Tongue (tissue), 2 donors: Measurements from ENCODE around the gene MUC15. TPM values are rescaled to one million over a fixed set of nuclear protein-coding genes. Genes with fewer than 3 reads are reported as not detected.

Experiments
- DNase-seq: peaks from one replicate; pipeline ENCODE4 v3.0.0-alpha.2; 2015
- total RNA-seq: library from RNA; depleted of rRNA; stranded (reverse); fragments of >200 nt; gene quantifications from one replicate; pipeline ENCODE4 v1.2.3, GENCODE V29; 2014

The MUC15 gene
- total RNA-seq, 1 donor from 2014 or later, result 3.2 TPM

DNA sequence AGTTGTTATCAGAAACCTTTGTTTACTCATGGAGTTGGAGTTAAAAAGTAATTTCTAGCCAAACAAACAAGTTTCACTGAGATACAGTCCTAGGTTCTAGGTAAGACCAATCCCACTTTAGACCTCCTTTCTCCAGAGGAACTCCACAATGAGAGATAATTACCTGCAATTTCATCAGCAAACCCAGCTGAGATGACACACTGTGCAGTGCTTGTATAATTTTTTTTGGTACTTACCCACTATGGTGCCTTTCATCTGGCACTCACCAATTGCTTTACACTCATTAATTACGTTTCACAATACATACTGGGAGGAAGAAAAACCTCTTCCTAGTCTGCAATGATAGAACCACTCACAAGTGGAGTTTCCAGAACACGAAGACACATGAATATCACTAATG, 1.8 kb upstream of the MUC15 start:
- DNase-seq, result no peak

GRCh38 chr11:26572770-26573402, 823 bp upstream of the MUC15 start:
- peak; percentile 20 for DNase-seq

DNA sequence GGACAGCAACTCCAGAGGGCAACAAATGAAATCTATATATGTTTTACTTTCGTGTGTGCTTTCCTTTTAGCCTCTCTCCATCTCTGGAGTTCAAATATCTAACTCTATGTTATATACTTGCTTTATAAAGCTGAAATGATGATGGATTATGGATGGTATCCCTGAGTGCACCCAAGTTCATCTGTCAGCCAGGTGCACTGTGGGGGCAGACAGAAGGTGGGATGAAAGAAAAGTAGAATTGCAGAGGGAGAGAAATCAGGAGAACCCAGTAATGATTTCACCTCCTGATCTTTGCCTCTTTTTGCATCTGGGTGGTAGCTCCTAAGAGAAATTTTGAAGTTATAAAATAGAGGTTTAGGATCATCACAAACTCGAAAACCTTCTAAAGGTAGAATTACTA, 2.4 kb downstream of the MUC15 start:
- DNase-seq, result no peak

DNA sequence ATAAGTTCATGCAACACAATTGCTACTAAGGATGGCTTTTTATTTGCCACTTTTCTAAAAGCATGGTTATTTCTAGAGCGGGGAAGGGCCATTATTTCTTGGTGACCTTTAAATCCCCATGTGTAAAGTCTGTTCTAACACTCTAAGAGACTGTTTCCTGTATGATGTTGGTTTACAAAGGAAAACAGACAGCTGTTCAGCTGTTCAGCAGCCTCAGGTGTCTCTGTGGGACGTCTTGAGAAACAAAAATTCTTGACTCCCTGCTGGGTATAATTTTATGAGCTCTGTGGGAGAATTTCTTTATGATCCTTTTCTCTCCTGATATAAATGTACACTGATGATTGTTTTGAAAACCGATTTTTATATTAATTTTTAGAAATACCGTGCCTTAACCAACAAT, 13.9 kb downstream of the MUC15 start:
- no peak for DNase-seq

DNA sequence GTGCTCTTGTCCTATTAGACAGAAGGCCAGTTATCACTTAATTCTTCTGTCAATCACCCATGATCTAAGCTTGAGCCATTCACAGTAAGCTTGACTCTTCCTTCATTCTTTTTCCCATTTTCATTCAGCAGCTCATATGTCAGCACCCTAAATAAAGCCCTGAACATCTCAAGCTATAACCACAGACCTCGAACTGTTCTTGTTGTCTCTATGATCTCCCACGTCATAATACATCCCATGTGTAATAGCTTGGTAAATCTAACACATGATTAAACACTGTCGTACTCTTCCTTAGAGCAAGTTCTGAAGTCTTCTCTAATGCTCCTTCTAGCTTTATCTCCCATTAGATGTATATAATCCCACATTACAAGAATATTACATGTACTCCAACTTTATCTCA, 14.4 kb downstream of the MUC15 start:
- no peak for DNase-seq

GRCh38 chr11:26556582-26556981, 15.5 kb downstream of the MUC15 start:
- no peak for DNase-seq

GRCh38 chr11:26554455-26554854, 17.6 kb downstream of the MUC15 start:
- no peak for DNase-seq

DNA sequence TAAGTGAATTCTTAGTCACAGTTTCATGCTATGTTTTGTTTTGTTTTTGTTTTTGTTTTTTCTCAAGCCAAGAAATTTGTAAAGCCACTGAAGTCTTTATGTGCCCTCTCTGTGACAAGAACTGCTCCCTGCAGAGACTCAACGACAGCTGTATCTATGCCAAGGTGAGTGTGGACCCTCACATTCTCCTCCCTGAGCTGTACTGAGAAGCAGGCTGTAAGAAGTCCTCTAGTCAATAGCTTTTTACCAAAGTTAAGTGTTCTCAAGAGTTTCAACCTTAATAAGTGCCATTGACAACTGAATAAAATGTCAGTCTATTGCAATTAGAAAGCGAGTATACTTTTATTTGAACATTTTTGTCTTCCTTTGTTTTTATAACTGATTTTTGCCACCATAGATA, 18.9 kb downstream of the MUC15 start:
- no peak for DNase-seq

DNA sequence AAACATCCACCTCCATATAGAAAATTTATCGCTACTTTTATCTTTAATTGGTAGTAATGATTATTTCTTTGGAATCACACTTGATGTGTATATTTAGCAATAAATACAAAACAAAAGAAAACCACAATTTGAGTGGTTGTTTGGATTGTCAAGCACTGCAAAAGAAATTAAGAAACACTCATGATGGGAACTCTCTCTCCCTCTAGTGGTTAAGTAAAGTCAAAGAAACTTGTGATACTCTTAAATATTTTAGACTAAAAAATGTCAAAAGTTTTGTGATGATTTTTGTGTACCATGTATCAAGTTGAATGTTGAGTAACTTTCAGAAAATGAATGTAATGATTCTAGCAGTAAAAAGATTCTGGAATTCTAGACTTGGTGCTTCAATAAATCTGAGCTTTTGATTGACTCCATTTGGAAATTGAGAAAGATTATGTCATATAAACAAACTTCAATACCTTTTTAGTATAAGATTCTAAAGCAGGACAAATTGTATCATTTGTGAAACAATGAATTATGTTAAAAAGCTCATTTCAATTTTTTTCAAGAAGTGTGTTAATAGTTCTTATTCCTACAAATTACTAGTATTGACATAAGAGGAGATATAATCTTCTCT, 20.8 kb downstream of the MUC15 start:
- DNase-seq, result no peak

- no peak for DNase-seq
These were observed 22.0 kb downstream of the MUC15 start for GRCh38 chr11:26550022-26550421.

GRCh38 chr11:26549176-26549575, 22.9 kb downstream of the MUC15 start:
- DNase-seq, result no peak

GRCh38 chr11:26541870-26542269, 30.2 kb downstream of the MUC15 start:
- DNase-seq, result no peak

DNA sequence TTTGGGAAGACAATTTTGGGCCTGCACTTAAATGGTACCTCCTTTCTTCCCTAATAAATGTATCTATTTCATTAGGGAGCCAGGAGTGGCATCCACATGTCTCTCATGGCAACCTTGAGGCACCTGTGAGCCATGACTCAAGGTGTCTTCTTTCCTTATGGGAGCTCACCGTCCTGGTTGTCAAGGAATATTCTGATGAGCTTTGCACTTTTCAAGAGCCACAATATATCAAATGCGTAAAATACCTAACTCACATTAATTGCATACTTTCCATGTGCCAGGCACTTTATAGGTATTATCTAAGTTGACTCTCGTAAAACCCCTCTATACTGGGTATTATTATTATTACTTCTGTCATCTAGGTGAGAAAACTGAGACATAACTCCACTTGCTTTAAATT, 32.5 kb downstream of the MUC15 start:
- DNase-seq, result no peak

- DNase-seq, result no peak
These were observed 34.7 kb downstream of the MUC15 start for GRCh38 chr11:26537341-26537740.

- DNase-seq, result no peak
These were observed 44.4 kb downstream of the MUC15 start for GRCh38 chr11:26527685-26528084.

DNA sequence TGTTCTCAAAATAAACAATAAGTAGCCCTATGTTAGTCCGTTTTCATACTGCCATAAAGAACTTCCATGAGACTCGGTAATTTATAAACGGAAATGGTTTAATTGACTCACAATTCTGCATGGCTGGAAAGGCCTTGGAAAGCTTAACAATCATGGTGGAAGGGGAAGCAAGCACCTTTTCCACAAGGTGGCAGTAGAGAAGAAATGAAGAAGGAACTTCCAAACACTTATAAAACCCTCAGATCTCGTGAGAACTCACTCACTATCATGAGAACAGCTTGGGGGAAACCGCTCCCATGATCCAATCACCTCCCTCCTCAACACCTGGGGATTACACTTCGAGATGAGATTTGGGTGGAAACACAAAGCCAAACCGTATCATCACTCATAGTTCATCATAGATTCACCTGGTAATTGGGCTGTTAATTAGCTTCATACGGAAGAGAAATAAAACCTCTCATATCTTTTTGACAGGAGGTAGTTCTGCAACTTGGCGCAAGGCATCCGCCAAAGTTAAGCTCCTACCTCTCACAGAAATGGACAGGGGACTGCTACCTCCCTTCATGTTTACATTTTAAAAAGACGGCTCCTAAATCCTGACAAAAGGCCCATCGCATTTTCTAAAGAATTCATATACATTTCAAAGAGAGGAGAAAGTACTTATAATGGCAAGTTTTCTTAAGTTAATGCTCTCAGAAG, 49.0 kb downstream of the MUC15 start:
- DNase-seq, result no peak

DNA sequence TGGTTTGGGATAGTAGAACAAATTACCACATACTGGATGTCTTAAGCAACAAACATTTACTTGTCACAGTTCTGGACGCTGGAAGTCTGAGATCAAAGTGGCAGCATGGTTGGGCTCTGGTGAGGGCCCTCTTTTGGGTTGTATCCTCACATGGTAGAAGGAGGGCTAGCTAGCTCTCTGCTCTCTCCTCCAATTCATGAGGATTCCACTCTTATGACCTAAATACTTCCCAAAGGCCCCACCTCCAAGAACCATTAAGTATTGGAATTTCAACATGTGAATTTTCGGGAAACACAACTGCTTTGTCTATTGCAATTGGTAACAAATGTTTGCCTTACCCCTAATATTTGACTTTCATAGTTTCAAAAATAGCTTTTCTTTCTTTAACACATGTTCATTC, 52.6 kb downstream of the MUC15 start:
- no peak for DNase-seq

- DNase-seq, result no peak
These were observed 59.9 kb downstream of the MUC15 start for GRCh38 chr11:26512196-26512595.

DNA sequence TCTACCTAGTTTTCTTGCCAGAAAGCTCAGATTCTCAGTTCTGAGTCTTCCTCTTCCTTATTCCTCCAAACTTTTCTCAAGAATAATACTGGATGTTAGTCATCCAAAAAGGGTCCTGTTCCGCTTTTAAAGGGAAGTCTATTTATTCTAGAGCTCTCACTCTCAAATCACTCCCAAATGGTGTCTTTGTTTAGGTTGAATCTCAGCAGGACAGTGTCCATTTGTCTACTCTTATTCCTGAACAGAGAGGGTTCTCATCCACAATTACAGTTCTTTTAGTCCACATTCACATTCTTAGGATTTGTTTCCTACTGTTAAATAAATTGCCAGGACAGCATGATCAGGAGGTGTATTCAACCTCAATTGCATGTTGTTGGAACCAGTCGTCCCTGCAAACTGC, 61.3 kb downstream of the MUC15 start:
- DNase-seq, result no peak

DNA sequence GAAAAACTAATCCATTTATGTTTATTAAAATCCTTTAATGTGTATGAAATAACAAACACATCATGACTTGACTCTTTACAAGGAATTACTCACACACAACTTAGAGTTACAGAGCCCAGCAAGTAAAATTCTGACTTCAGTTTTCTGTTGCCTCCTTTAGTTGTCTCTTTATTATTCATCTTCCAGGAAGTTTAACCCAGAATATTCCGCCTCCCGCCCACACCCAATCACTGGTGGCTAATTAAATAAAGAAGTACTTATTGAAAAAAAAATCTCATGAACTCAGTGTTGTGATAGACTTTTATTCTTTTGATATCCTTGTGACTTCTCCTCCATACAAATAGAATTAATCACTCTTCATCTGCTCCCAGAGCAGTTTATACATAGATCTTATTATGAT, 61.9 kb downstream of the MUC15 start:
- DNase-seq, result no peak
